G401.6 (cell line): ENCODE data around the gene FAIM.
"Not testable (repeated sequence)": the region's sequence is repeated elsewhere in the genome, so short reads cannot be mapped to it uniquely, and the experiment has no call there.

Source experiments
- FAIRE-seq: peaks from 2 replicates; lab custom pipeline; 2012; peaks lifted over from hg19 to GRCh38; lab: Jason Lieb, UNC

The FAIM gene

GRCh38 chr3:138601661-138602060 is 6.9 kb upstream of the FAIM start:
- not testable (repeated sequence) for FAIRE-seq

- FAIRE-seq: not testable (repeated sequence)
Observed at GRCh38 chr3:138604106-138604595, 4.4 kb upstream of the FAIM start.

GRCh38 chr3:138609898-138610266 is 1.3 kb downstream of the FAIM start:
- no peak for FAIRE-seq

DNA sequence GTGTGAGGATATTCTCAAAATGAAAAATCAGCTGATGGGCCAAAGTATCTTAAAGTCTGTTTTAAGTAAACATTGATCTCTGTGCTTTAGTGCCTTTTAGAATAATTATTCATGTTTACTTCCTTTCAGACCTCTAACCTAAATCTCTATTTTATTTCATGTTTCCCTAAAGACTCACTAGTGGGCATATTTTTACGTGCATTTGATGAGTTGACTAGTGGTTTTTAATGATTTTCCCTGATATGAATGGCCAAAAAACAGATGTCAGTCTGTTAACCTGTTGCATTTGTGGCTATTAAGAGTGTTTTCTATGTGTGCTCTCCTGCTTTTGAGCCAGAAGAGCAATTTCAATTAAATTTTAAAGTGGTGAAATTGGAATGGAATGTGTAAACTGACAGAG is 6.9 kb downstream of the FAIM start:
- FAIRE-seq: no peak

- no peak for FAIRE-seq
Observed at GRCh38 chr3:138620431-138620830, 11.9 kb downstream of the FAIM start.

- FAIRE-seq: no peak
Observed at GRCh38 chr3:138624518-138624917, 15.9 kb downstream of the FAIM start.

DNA sequence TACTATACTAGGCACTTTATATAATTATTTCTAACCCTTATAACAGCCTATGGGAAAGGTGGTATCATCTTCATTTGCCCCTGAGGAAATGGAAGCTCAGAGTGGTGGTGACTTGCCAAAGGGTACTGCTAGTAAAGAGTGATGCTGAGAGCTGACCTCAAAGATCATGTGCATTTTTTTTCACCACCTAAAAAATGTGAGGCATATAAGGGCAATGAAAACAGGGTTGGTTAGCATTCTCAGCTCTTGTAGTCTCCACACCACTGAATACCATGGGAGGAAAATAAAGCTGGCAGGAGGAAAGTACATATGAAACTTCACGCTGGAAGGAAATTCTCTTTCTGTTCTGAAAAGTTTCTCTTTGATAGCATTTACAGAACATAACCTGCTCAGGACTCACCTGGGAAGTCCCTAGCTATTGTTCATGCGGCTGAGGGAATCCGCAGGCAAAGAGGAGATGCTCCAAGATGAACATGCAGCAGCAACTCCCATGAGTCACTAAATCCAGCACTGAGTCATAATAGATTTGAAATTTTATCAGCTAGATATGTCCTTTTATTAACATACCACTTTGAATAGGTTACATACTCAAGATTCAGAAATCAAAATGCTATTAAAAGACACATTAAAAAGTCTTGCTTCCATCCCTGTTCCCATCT is 17.3 kb downstream of the FAIM start:
- no peak for FAIRE-seq

GRCh38 chr3:138629526-138629925 is 21.0 kb downstream of the FAIM start:
- FAIRE-seq: no peak

- FAIRE-seq: no peak
Observed at GRCh38 chr3:138638641-138639040, 30.1 kb downstream of the FAIM start.

- no peak for FAIRE-seq
Observed at GRCh38 chr3:138640537-138640936, 32.0 kb downstream of the FAIM start.

DNA sequence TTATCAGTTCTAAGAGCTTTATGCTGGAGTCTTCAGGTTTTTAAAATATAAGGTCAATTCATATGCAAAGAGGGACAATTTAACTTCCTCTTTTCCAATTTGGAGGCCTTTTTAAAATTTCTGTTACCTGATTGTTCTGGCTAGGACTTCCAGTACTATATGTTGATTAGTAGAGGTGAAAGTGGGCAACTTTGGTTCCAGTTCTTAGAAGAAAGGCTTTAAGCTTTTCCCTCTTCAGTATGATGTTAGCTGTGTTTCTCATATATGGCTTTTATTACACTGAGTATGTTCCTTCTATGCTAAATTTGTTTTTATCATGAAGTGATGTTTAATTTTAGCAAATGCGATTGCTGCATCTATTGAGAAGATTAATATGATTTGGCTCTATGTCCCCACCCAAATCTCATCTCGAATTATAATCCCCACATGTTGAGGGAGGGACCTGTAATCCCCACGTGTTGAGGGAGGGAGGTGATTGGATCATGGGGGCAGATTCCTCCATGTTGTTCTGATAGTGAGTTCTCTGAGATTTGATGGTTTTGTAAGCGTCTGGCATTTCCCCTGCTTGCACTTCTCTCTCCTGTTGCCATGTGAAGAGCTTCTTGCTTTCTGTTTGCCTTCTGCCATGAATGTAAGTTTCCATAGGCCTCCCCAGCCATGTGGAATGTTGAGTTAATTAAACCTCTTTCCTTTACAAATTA is 33.8 kb downstream of the FAIM start:
- FAIRE-seq: no peak

GRCh38 chr3:138642927-138643253 is 34.3 kb downstream of the FAIM start:
- FAIRE-seq: no peak

- no peak for FAIRE-seq
Observed at GRCh38 chr3:138646008-138646407, 37.4 kb downstream of the FAIM start.

DNA sequence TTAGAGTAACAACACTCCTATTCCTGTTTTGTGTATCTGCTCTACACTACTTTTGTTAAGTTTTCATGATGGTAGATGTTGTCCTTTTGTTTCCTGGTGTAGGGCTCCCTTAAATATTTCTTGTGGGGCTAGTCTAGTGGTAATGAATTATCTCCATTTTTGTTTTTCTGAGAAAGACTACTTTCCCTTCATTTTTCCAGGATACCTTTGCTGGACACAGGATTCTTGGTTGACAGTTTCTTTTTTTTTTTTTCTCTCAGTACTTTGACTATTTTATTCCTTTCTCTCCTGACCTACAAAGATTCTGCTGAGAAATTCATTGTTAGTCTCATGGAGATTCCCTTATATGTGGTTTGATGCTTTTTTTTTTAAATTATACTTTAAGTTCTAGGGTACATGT is 37.9 kb downstream of the FAIM start:
- no peak for FAIRE-seq

DNA sequence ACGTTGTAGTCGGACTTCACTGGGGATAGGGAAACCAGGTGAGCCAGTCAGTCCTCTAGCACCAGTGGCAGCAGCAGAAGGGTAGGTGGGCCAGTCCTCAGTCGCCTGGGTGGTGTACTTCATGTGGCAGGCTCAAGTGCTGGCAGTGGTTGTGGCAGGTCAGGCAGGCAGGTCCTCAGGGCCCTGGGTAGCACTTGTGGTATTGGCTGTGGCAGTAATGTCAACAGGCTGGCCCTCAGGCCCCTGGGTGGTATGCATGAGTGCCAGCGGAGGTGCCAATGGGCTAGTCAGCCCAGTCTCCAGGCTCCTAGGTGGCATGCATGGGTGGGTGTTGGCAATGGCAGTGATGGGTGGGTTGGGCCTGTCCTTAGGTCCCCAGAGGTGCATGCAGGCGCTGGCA is 40.6 kb downstream of the FAIM start:
- FAIRE-seq: no peak

- FAIRE-seq: no peak
Observed at GRCh38 chr3:138653567-138653966, 45.0 kb downstream of the FAIM start.

- FAIRE-seq: no peak
Observed at GRCh38 chr3:138657508-138657907, 48.9 kb downstream of the FAIM start.

GRCh38 chr3:138668107-138668506 is 59.5 kb downstream of the FAIM start:
- no peak for FAIRE-seq

DNA sequence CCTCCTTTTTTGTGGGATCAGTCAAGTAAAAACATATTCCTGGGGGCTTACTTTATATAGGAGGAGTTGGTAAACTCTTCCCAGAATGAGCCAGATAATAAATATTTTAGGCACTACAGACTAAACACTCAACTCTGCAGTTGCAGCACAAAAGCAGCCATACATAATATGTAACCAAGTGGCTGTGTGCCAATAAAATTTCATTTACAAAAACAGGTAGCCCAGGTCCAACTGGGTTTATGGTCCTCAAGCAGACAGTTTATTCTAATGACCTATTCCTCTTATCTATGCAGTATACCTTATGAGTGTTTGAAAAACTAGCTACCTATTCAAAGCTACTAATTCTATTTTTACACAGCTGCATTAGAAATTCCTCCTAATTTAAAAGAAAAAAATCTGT is 61.8 kb downstream of the FAIM start:
- no peak for FAIRE-seq

- FAIRE-seq: no peak
Observed at GRCh38 chr3:138673641-138674530, 65.3 kb downstream of the FAIM start.

- peak; percentile 51 for FAIRE-seq
Observed at GRCh38 chr3:138675393-138675792, 66.8 kb downstream of the FAIM start.

DNA sequence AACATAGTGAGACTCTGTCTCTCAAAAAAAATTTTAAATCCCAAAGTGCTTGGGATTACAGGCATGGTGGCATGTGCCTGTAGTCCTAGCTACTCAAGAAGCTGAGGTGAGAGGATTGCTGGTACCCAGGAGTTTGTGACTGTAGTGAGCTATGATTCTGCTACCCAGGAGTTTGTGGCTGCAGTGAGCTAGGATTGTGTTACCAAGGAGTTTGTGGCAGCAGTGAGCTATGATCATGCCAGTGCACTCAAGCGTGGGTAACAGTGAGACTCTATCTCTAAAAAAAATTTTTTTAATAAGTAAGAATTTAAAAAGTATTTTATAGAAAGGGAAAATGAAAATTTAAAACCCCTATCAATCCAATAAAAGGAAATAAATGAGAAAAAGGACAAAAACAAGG is 69.5 kb downstream of the FAIM start:
- FAIRE-seq: no peak

GRCh38 chr3:138678874-138679392 is 70.4 kb downstream of the FAIM start:
- FAIRE-seq: no peak
